Gastroesophageal sphincter (tissue), 4 donors: ENCODE data around the gene TMEM255B. TPM values are rescaled to one million over a fixed set of nuclear protein-coding genes. Genes with fewer than 3 reads are reported as not detected.
"Not testable (repeated sequence)": the region's sequence is repeated elsewhere in the genome, so short reads cannot be mapped to it uniquely, and the experiment has no call there.

Source experiments
- ATAC-seq: fragments of 150-250 bp; one replicate; pipeline ENCODE4 v1.9.1; 2016; ENCODE audit warnings: mild to moderate bottlenecking, moderate library complexity
- H3K27ac ChIP-seq, 4 donors: fragments of 200-600 bp; sonication (generic) in 3 of 4; 1 replicate in 3 of 4; 2 replicates in 1 of 4; pipeline ENCODE4 v1.5.1; 2016 to 2019
- H3K27me3 ChIP-seq: fragments of 200-600 bp; sonication (generic); one replicate; pipeline ENCODE4 v1.5.1; 2019
- H3K36me3 ChIP-seq, 2 donors: fragments of 200-600 bp; sonication (generic); one replicate each; pipeline ENCODE4 v1.5.1; 2019; ENCODE audit warnings: control low read depth in 1 of 2
- H3K4me1 ChIP-seq, 3 donors: fragments of 200-600 bp; sonication (generic); 1 replicate in 2 of 3; 2 replicates in 1 of 3; pipeline ENCODE4 v1.5.1; 2016 to 2019; ENCODE audit warnings: control low read depth in 2 of 3
- H3K4me3 ChIP-seq, 2 donors: fragments of 200-600 bp; sonication (generic); one replicate each; pipeline ENCODE4 v1.5.1; 2019; ENCODE audit warnings: mild to moderate bottlenecking in 1 of 2, moderate library complexity in 1 of 2
- H3K9me3 ChIP-seq, 3 donors: fragments of 200-600 bp; sonication (generic); one replicate each; pipeline ENCODE4 v1.5.1; 2017 to 2019; ENCODE audit warnings: control low read depth in 2 of 3
- EP300 ChIP-seq: sonication (generic); formaldehyde crosslinking; IDR thresholded peaks from one replicate; pipeline ENCODE4 v1.6.1; 2017; ENCODE audit warnings: antibody characterized with exemption, mild to moderate bottlenecking
- POLR2A ChIP-seq, 2 donors: fragments of 450-650 bp; IDR thresholded peaks; one replicate each; pipeline ENCODE4 v1.6.1; 2017; ENCODE audit warnings: antibody characterized with exemption in 2 of 2, mild to moderate bottlenecking in 2 of 2, moderate library complexity in 1 of 2
- POLR2AphosphoS5 ChIP-seq: sonication (generic); formaldehyde crosslinking; IDR thresholded peaks from one replicate; pipeline ENCODE4 v1.6.1; 2017; ENCODE audit warnings: antibody characterized with exemption
- WGBS, 2 donors: methylation state at CpG; one replicate each; pipeline ENCODE4 v1.1.5; 2018; ENCODE audit warnings: low coverage in 1 of 2; 5-methylcytosine and 5-hydroxymethylcytosine counted together
- total RNA-seq, 4 donors: library from RNA; depleted of rRNA; stranded (reverse); fragments of >200 nt; gene quantifications; one replicate each; pipeline ENCODE4 v1.1.0, GENCODE V29; 2016
- TF ChIP-seq, protein P1 (sequence below), 4 experiments: fragments of 200-600 bp in 2 of 4; fragments of 450-650 bp in 2 of 4; sonication (generic) in 1 of 4; IDR thresholded peaks; one replicate each; pipeline ENCODE4 v1.5.1; 2017 to 2019; ENCODE audit warnings: antibody characterized with exemption in 4 of 4, mild to moderate bottlenecking in 2 of 4, moderate library complexity in 2 of 4

The TMEM255B gene
- total RNA-seq, 4 donors from 2014 or later = 4.9 to 13.2 (median 7.8) TPM

DNA sequence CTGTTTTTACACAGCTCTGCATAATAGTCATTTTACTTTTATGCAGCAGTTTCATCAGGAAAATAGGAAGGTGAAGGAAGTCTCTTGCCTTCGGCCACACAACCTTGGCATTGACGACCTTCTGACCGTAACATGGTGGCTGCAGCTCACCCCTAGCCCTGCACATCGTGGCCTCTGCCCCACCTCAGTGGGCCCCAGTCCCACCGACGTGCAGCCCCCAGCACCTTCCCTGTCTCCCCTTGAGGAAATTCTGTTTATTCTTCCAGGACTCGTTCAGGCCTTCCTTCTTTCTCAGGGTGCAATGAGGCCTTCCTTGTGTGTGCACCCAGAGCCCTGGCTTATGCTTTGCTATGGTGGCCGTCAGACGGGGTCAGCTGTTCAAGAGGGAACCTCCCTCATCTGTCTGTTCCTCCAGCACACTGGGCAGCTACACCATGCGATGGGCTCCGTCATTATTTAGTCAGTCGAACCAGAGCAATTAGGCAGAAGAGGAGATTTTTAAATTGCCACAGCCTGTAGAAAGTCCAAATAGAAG, 33.3 kb downstream of the TMEM255B start:
- H3K27ac ChIP-seq = no peak overlapping the region
- 62 to 65% methylated on average over 8 to 11 of the region's 12 CpGs for WGBS, 2 donors
- TF ChIP-seq, protein P1, sequence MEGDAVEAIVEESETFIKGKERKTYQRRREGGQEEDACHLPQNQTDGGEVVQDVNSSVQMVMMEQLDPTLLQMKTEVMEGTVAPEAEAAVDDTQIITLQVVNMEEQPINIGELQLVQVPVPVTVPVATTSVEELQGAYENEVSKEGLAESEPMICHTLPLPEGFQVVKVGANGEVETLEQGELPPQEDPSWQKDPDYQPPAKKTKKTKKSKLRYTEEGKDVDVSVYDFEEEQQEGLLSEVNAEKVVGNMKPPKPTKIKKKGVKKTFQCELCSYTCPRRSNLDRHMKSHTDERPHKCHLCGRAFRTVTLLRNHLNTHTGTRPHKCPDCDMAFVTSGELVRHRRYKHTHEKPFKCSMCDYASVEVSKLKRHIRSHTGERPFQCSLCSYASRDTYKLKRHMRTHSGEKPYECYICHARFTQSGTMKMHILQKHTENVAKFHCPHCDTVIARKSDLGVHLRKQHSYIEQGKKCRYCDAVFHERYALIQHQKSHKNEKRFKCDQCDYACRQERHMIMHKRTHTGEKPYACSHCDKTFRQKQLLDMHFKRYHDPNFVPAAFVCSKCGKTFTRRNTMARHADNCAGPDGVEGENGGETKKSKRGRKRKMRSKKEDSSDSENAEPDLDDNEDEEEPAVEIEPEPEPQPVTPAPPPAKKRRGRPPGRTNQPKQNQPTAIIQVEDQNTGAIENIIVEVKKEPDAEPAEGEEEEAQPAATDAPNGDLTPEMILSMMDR (IDR thresholded peaks at IDR 0.05) = no peak
- no peaks in the 10 kb centered on the region for H3K9me3 ChIP-seq
- ATAC-seq = no peak
- H3K4me3 ChIP-seq = no peak overlapping the region
- H3K36me3 ChIP-seq = peaks cover 0 to 21% of the 10 kb centered on the region in 2 donors
- no peaks in the 10 kb centered on the region for H3K27me3 ChIP-seq
- no peaks in the 10 kb centered on the region for H3K4me1 ChIP-seq

DNA sequence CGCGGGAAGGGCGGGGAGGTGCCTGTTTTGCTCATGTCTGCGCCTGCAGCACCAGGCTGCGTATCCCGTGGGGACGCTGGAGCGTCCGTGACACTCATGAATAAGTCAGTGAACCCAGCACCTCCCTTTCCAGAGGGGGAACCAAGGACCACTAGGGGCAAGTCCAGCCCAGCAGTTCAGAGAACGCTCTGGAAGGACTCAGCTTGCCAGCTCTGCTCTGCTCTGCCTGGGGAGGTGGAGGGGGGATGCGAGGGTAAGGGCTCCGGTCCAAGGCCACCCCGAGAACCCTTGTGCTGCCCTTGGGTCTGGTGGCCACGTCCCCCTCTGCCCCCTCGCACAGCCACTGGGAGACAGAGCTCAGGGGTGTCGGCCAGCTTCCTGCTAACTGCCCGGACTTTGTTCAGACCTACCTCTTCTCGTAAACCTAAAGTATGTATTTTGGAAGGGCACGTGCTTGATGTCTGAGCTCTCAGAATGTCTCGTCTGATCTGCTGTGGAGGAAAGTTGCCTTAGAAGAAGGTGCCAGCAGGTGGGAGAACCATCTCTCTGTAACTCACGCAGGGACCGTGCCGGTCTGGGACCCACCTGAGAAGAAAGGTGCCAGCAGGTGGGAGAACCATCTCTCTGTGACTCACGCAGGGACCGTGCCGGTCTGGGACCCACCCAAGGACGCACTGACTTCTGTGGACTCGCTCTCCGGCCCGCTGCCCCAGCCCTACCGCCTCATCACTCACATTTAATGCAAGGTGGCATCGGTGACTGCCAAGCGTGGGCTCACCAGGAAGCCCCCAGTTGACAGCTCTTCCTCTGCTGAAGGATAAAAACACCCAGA, 34.1 kb downstream of the TMEM255B start:
- Histone ChIP-seq H3K27me3 (no peaks in the 10 kb centered on the region), H3K4me1 (no peaks in the 10 kb centered on the region), H3K36me3 (peaks cover 0 to 22% of the 10 kb centered on the region in 2 donors), H3K4me3 (no peak overlapping the region), H3K9me3 (no peaks in the 10 kb centered on the region), H3K27ac (no peak overlapping the region)
- TF ChIP-seq, protein P1 (IDR thresholded peaks at IDR 0.05) = no peak
- no peak for TF ChIP-seq EP300
- TF ChIP-seq POLR2A (IDR thresholded peaks at IDR 0.05) = no peak
- no peak for TF ChIP-seq POLR2AphosphoS5
- no peak for ATAC-seq
- 67 to 89% methylated on average over 4 to 7 of the region's 33 CpGs for WGBS, 2 donors

DNA sequence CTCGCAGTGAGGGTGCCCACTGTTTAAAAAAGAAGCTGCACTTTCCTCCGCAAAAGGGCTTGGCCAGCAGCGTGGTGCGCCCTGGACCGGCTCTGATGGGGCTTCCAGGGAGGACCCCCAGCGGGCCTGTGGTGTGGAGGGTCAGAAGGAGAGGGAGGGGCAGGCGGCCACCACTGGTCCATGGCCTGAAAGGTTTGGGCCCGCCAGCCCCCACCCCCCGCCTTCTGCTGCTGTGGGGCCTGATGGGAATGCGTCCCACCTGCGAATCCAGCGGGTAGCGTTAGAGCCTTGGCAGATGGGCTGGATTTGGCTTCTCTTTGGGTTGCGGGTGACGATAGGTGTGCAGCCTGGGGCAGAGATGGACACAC, 34.7 kb downstream of the TMEM255B start:
- no peak for ATAC-seq
- peaks cover 0 to 22% of the 10 kb centered on the region in 2 donors for H3K36me3 ChIP-seq

DNA sequence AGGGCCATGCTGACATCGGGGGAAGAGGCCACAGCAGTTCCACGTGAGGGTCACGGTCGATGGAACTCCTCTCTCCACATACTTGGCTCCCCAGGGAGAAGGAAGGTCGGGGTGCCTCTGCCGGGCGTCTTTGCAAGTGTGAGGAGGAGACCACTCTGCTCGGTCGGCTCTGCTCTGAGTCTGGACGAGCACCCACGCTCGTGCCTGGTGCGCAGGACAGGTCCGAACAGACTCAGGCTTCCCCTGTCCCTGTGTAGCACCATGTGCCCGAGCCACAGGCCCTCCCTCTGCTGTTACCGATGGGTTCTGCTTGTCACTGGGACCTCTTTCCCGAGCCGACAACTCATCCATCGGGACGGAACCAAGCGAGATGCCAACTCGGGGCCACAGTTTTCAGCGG, 35.1 kb downstream of the TMEM255B start:
- Histone ChIP-seq H3K27me3 (no peaks in the 10 kb centered on the region), H3K4me3 (no peak overlapping the region), H3K9me3 (no peaks in the 10 kb centered on the region), H3K36me3 (peaks cover 0 to 22% of the 10 kb centered on the region in 2 donors), H3K4me1 (no peaks in the 10 kb centered on the region), H3K27ac (no peak overlapping the region)
- WGBS, 2 donors = no CpG with 5 or more reads among the region's 23 CpGs
- ATAC-seq = no peak
- TF ChIP-seq POLR2AphosphoS5 = no peak
- TF ChIP-seq EP300 = no peak
- TF ChIP-seq, protein P1 (IDR thresholded peaks at IDR 0.05) = no peak
- TF ChIP-seq POLR2A (IDR thresholded peaks at IDR 0.05) = no peak

More for the DNA sequence above, 34.7 kb downstream of the TMEM255B start:
- WGBS, 2 donors = no CpG with 5 or more reads among the region's 15 CpGs
- Histone ChIP-seq H3K4me1 (no peaks in the 10 kb centered on the region), H3K27ac (no peak overlapping the region), H3K4me3 (no peak overlapping the region), H3K27me3 (no peaks in the 10 kb centered on the region), H3K9me3 (no peaks in the 10 kb centered on the region)
- TF ChIP-seq EP300 = no peak
- TF ChIP-seq POLR2A (IDR thresholded peaks at IDR 0.05) = no peak
- no peak for TF ChIP-seq POLR2AphosphoS5
- TF ChIP-seq, protein P1 (IDR thresholded peaks at IDR 0.05) = no peak

DNA sequence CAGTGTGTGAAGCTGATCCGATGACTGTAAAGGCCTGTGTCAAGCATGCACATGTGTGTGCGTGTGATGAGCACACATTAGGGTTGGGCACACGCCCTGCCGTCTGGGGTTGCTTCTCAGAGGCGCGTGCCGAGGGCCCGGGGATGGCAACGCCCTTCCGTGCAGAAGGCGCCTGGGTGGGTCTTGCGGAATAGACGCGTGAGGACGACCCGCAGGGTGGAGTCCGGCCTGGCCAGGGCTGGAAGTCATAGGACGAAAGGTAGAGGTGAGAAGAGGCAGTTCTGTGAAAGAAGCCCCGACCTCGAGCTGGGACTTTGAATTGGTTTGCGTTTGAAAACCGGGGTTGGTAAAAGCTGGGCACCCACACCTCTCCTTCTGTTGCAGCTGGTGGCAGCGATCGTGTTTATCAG, 35.7 kb downstream of the TMEM255B start:
- H3K27me3 ChIP-seq = no peaks in the 10 kb centered on the region
- no peak overlapping the region for H3K27ac ChIP-seq
- no peaks in the 10 kb centered on the region for H3K9me3 ChIP-seq
- TF ChIP-seq POLR2A (IDR thresholded peaks at IDR 0.05) = no peak
- TF ChIP-seq POLR2AphosphoS5 = no peak
- TF ChIP-seq, protein P1 (IDR thresholded peaks at IDR 0.05) = no peak
- peaks cover 0 to 27% of the 10 kb centered on the region in 2 donors for H3K36me3 ChIP-seq
- H3K4me3 ChIP-seq = no peak overlapping the region
- 68 to 80% methylated on average over 8 to 10 of the region's 24 CpGs for WGBS, 2 donors
- no peak for ATAC-seq
- H3K4me1 ChIP-seq = no peaks in the 10 kb centered on the region

DNA sequence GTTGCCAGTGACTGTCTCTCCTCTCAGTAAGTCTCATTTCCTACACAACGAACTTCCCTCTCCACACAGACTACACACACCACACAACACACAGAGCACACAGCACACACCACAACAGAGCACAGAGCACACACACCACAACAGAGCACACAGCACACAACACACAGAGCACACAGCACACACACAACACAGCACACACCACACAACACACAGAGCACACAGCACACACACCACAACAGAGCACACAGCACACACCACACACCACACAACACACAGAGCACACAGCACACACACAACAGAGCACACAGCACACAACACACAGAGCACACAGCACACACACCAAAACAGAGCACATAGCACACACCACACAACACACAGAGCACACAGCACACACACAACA, 36.3 kb downstream of the TMEM255B start:
- H3K36me3 ChIP-seq = peaks cover 0 to 27% of the 10 kb centered on the region in 2 donors

More for the DNA sequence above, 36.3 kb downstream of the TMEM255B start:
- not testable (repeated sequence) for H3K27ac ChIP-seq, ATAC-seq, H3K4me1 ChIP-seq, H3K9me3 ChIP-seq, H3K4me3 ChIP-seq, H3K27me3 ChIP-seq
- WGBS, 2 donors = 20% methylated on average over 1 of the region's 1 CpG; no CpG with 5 or more reads in 1 of the 2 donors
